A375 (cell line): ENCODE results near the gene ARMCX4. TPM values are rescaled to one million over a fixed set of nuclear protein-coding genes. Genes with fewer than 3 reads are reported as not detected.

Experiments used
- total RNA-seq: library from RNA; depleted of rRNA; stranded (reverse); fragments of >200 nt; shearing (Covaris generic); gene quantifications from 2 replicates; pipeline ENCODE4 v1.2.3, GENCODE V29; 2014; rRNA removed

The ARMCX4 gene
- total RNA-seq = 0.94 and 1.6 TPM in 2 replicates

GRCh38 chrX:101485212-101485949 is at the start of gene ARMCX4:
ARMCX4 (plus strand) TSS chrX:101485456; CDS start chrX:101488590, 3,134 bp downstream.

Other genes starting within 250 kb of the ARMCX4 start
- gene TAF7L, start 194.1 kb upstream of the ARMCX4 start, total RNA-seq = not detected in 2 replicates
- gene TIMM8A, start 136.7 kb upstream of the ARMCX4 start, total RNA-seq = 5.9 and 6.6 TPM in 2 replicates
- not detected in 2 replicates for gene BTK, start 99.3 kb upstream of the ARMCX4 start, total RNA-seq
- 2,419 and 2,951 TPM in 2 replicates for gene RPL36A, start 94.4 kb upstream of the ARMCX4 start, total RNA-seq
- 21.7 and 22.9 TPM in 2 replicates for gene GLA, start 77.5 kb upstream of the ARMCX4 start, total RNA-seq
- gene HNRNPH2, start 77.2 kb upstream of the ARMCX4 start, total RNA-seq = 41.8 and 47.1 TPM in 2 replicates
- gene ARMCX1, start 65.1 kb downstream of the ARMCX4 start, total RNA-seq = 0.11 TPM in 1 of 2 replicates, not detected in the other
- gene ARMCX6, start 132.5 kb downstream of the ARMCX4 start, total RNA-seq = 14.3 and 20.7 TPM in 2 replicates
- 11.2 and 11.5 TPM in 2 replicates for gene ARMCX3, start 137.7 kb downstream of the ARMCX4 start, total RNA-seq
- gene ARMCX2, start 174.4 kb downstream of the ARMCX4 start, total RNA-seq = not detected in 2 replicates